ENCODE measurements around the gene SDF2L1. TPM values are rescaled to one million over a fixed set of nuclear protein-coding genes. Genes with fewer than 3 reads are reported as not detected.

The SDF2L1 gene
- total and polyA plus RNA-seq, 9 of the 15 experiments (the other 6 are each of a cell fraction or from before 2014, with no cell fraction given): 15.1 to 989 (median 124) TPM

DNA sequence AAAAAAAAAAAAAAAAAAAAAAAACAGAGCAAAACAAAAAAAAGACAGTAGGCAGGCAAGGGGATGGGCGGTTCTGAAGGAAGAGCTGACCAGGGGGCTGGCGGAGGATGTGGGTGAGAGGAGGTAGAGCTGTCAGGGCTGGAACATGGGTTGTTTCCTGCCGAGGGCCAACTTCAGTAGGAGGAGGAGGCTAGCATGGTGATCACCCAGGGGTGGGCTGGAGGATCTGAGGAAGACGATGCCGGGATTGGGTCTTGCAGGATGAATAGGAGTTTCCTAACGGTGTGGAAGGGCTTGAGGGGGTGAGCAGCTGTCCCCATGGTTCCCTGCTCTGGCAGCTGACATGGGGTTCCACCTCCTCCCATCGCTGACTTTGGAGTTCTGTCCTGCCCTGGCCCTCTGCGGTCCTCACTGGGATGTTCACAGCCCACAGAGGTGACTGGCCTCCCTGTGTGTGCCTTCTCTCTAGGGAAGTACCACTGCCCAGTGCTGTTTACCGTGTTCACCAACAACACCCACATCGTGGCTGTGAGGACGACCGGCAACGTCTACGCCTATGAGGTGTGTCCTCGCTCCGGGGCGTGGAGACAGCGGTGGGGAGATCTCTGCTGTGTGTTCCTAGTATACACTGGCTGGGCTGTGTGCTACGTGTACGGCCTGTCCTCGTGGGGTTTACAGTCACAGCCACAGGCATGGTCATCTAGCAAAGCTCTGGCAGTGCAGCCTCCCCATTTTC is 38.9 kb downstream of the SDF2L1 start (continued):
- TF ChIP-seq ZNF449 (CRISPR knock-in tag; IDR thresholded peaks at IDR 0.05): no peak
- no peak for TF ChIP-seq ZNF3 (CRISPR knock-in tag; IDR thresholded peaks at IDR 0.05)
- TF ChIP-seq ZC3H4 (CRISPR knock-in tag; IDR thresholded peaks at IDR 0.05; ENCODE audit: borderline replicate concordance): no peak; the same call in 1 of the 2 replicates
- no peak for TF ChIP-seq COPS2 (conservative IDR thresholded peaks at IDR 0.05)
- TF ChIP-seq, protein P1, sequence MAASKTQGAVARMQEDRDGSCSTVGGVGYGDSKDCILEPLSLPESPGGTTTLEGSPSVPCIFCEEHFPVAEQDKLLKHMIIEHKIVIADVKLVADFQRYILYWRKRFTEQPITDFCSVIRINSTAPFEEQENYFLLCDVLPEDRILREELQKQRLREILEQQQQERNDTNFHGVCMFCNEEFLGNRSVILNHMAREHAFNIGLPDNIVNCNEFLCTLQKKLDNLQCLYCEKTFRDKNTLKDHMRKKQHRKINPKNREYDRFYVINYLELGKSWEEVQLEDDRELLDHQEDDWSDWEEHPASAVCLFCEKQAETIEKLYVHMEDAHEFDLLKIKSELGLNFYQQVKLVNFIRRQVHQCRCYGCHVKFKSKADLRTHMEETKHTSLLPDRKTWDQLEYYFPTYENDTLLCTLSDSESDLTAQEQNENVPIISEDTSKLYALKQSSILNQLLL (CRISPR knock-in tag; IDR thresholded peaks at IDR 0.05; ENCODE audit: borderline replicate concordance): peak; percentile 71; the same call in 1 of the 2 replicates
- TF ChIP-seq NCOA2 (IDR thresholded peaks at IDR 0.05; ENCODE audit: partially characterized antibody in 2 of 2): no peak
- TF ChIP-seq FIP1L1 (IDR thresholded peaks at IDR 0.05; ENCODE audit: low read depth, low read length, poor library complexity, severe bottlenecking): no peak
- TF ChIP-seq HNRNPLL (IDR thresholded peaks at IDR 0.05; ENCODE audit: low read depth, low read length, poor library complexity, severe bottlenecking): peak; percentile 28
- TF ChIP-seq ZNF717 (CRISPR knock-in tag; IDR thresholded peaks at IDR 0.05): no peak
- no peak for TF ChIP-seq U2AF1 (optimal IDR thresholded peaks at IDR 0.05; ENCODE audit: low read depth, low read length)
- TF ChIP-seq RNF2 (IDR thresholded peaks at IDR 0.05): no peak
- no peak for TF ChIP-seq RB1 (IDR thresholded peaks at IDR 0.05; ENCODE audit: low read depth)
- TF ChIP-seq ZNF408 (CRISPR knock-in tag; IDR thresholded peaks at IDR 0.05; ENCODE audit: low read depth): no peak
- no peak for TF ChIP-seq STAT5B (CRISPR knock-in tag; IDR thresholded peaks at IDR 0.05)
- TF ChIP-seq FOXA1 (IDR thresholded peaks at IDR 0.05; ENCODE audit: borderline replicate concordance): no peak
- no peak for TF ChIP-seq C11orf30 (IDR thresholded peaks at IDR 0.05; ENCODE audit: low read depth)
- no peak for TF ChIP-seq NFE2 (IDR thresholded peaks at IDR 0.05; ENCODE audit: low read depth)
- TF ChIP-seq TFAM (CRISPR knock-in tag; conservative IDR thresholded peaks at IDR 0.05): no peak
- no peak for TF ChIP-seq KLF16 (IDR thresholded peaks at IDR 0.05)
- TF ChIP-seq CGGBP1 (CRISPR knock-in tag; IDR thresholded peaks at IDR 0.05): no peak
- no peak for TF ChIP-seq TCF7 (IDR thresholded peaks at IDR 0.05; ENCODE audit: borderline replicate concordance)
- TF ChIP-seq ILK (tag; IDR thresholded peaks at IDR 0.05; ENCODE audit: borderline replicate concordance, low read depth): no peak
- TF ChIP-seq, protein P2, sequence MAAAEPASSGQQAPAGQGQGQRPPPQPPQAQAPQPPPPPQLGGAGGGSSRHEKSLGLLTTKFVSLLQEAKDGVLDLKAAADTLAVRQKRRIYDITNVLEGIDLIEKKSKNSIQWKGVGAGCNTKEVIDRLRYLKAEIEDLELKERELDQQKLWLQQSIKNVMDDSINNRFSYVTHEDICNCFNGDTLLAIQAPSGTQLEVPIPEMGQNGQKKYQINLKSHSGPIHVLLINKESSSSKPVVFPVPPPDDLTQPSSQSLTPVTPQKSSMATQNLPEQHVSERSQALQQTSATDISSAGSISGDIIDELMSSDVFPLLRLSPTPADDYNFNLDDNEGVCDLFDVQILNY (CRISPR knock-in tag; IDR thresholded peaks at IDR 0.05): no peak
